HG02943 (cell line): Measurements from ENCODE around the gene SALL1.

Experiments used
- ATAC-seq: cut with Tn5 transposase; IDR thresholded peaks from one replicate; pipeline ENCODE4 v1.9.1; 2021; ENCODE audit warnings: mild to moderate bottlenecking, low read depth, moderate library complexity; ENCODE audit not compliant: unreplicated experiment

SALL1 gene

GRCh38 chr16:51150888-51151320 lies at the start of gene SALL1:
SALL1 (minus strand) TSS chr16:51151270; CDS start chr16:51151241, 29 bp downstream.
- ATAC-seq: no peak

GRCh38 chr16:51200793-51201192 lies 49.7 kb upstream of the SALL1 start:
- ATAC-seq: no peak

DNA sequence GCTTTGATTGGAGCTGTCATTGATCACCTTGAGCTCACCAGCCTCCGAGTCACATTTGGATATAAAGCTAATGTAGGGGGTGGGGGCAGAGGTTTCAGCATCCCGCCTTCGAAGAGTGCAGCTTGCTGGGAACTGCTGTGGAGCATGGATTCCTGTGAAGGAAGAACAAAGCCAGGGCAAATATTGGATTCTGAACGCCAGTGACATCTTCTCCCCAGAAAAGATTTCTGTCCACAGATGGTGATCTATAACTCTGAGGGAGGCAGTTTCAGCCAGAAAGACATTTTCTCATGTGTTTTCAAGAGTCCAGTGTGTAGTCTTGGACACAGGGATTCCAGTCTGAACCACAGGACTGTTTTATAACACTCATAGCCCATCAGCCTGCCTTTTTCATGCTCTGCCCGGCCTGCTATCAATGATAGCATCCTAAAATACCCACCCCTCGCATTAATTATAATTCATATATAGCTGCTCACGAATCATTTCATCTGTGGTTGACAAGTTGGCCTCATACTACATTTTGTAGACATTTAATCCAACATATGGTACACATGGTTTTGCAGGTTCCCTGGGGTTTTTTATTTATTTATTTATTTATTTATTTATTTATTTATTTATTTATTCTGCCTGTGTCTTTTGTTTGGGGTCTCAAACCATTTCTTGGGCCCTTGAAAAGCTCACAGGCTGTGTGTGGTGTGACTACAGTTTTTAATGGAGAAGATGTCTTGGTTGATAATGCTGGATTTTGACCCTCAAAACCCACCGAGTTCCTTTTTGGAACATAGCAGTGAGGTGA lies 47.1 kb upstream of the SALL1 start:
- ATAC-seq: no peak

- no peak for ATAC-seq
Measured at GRCh38 chr16:51193879-51194278, 42.8 kb upstream of the SALL1 start.

- no peak for ATAC-seq
Measured at GRCh38 chr16:51184702-51185433, 33.8 kb upstream of the SALL1 start.

- no peak for ATAC-seq
Measured at GRCh38 chr16:51181503-51181811, 30.4 kb upstream of the SALL1 start.

- no peak for ATAC-seq
Measured at GRCh38 chr16:51180719-51181502, 29.8 kb upstream of the SALL1 start.

DNA sequence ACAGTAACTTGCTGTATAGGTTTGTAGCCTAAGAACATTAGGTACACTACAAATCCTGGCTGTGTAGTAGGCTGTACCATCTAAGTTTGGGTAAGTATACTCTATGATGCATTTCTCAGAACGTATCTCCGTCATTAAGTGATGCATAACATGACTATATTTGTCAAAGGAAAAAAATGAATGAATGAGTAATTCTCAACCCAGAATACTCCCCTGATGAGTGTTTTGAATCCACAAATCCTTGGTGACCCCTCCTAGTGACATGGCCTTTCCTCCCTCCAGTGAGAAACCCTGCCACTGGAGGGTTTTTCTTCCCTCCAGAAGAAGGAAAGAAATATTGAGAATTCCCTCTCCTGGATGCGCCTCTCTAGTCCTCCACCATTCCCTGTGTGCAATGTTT lies 24.0 kb upstream of the SALL1 start:
- no peak for ATAC-seq

DNA sequence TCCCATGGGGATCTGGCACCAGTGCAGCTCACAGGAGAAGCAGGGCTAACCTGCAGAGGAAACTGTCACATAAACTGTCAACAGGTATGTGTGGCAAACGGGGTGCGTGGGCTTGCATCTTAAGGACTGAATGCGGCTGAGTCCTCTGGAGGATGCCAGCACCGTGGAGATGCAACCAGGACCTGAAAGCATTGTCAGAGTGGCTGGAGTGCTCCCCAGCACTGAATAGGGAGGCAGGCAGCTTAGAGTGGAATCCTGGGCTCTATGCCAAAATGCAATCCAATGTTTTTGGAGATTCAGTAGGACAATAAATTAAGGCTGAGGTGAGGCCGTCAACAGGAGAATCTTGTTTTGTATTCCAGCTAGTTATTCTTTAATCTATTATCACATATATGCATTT lies 21.3 kb upstream of the SALL1 start:
- ATAC-seq: no peak

DNA sequence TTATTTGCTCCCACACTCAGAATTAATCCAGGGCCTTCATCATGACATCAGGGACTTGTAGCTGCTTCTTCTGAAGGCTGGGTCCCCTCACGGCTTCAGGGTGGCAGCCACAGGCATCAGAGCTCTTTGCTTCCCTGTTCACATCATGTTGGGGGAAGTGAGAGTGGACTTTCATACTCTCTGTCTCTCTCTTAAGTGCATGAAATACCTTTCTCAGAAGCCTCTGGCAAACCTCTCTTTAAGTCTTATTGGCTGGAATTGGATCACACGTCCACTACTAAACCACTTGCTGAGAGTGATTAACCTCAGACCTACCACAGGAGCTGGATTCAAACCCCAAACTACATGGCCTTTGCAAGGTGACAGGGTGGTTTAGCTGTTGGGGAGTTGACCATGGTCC lies 17.7 kb upstream of the SALL1 start:
- no peak for ATAC-seq

DNA sequence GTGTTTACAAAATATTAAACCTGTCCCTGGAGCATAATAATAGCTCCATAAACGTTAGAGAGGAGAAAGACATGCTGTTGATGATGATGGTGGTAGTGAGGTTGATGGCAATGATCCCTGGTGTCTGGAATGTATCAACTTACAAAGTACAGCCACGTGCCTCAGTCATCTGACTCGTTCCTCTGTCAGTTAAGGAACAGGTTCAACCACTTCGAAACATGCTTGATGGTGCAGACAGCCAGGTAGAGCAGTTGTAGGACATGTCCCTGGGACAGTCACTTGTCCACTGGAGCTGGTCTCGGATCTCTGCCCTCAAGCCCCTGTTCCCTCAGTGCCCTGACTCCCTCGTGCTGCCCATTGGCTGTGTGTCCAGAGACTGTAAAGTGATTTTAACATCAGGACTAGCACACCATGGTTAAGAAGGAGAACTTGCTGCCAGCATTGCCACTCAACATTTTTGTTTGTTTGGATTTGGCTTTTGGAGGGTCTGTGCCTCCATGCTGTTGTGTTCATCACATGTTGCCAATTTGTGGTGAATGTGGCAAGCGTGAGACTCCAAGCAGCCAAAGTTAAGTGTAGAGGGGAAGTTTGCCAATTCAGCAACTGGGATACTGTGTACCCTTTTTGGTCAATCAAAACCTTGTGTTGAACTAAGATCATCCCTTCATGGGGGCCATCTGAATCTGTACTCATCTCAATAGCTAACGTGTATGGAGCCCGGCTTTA lies 16.3 kb upstream of the SALL1 start:
- no peak for ATAC-seq

- no peak for ATAC-seq
Measured at GRCh38 chr16:51166541-51166940, 15.5 kb upstream of the SALL1 start.

DNA sequence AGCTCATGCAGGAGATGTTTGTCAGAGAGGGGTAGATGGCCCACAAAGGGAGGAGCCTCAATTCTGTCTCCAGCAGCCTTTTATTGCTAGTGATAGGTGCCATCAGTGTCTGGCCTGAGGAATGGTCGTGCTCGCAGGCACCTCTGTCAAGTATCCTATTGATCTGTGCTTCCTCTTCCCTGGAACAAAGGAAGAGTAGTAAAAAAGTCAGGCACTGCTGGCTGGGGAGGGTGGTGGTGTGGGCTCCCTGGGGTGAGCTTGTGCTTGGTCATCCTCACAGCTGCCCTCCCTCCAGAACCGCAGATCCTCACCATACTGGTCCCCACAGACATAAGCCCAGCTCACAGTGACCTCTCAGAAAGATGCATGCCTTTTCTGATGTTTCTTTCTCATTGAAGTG lies 15.0 kb upstream of the SALL1 start:
- ATAC-seq: no peak

DNA sequence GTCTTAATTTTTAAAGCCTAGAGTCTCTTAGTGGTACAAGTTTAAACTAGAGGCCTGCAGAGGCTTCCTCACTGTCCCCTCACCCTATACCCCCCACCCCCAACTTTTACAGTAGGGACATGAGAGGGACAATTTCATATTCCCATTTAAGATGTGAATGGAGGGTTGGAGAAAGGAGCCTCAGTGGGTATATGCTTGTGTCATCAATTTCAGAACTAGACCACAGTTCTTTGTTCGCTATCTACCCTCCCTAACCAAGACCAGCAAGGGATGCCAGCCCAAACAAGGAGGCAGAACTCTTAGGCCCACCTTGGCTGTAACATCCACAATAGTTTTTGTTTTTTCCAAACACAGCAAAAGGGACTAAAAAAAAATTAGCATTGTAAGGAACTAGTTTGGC lies 14.0 kb upstream of the SALL1 start:
- ATAC-seq: no peak

DNA sequence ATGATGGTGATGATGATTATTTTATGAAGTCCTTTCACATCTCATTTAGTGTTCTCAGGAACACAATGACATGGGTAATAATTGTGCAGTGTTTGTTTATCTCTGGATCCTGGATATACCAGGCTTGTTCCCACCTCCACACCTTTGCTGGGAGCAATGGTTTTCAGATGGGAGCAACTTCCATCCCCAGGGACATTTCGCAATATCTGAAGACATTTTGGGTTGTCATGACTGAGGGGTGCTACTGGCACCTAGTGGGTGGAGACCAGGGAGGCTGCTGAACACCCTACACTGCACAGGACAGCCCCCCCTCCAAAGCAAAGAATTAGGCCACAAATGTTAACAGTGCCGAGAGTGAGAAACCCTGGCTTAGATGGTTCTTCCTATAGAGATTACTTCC lies 13.5 kb upstream of the SALL1 start:
- no peak for ATAC-seq

GRCh38 chr16:51163894-51164566 lies 13.0 kb upstream of the SALL1 start:
- ATAC-seq: no peak

- ATAC-seq: no peak
Measured at GRCh38 chr16:51163366-51163765, 12.3 kb upstream of the SALL1 start.

DNA sequence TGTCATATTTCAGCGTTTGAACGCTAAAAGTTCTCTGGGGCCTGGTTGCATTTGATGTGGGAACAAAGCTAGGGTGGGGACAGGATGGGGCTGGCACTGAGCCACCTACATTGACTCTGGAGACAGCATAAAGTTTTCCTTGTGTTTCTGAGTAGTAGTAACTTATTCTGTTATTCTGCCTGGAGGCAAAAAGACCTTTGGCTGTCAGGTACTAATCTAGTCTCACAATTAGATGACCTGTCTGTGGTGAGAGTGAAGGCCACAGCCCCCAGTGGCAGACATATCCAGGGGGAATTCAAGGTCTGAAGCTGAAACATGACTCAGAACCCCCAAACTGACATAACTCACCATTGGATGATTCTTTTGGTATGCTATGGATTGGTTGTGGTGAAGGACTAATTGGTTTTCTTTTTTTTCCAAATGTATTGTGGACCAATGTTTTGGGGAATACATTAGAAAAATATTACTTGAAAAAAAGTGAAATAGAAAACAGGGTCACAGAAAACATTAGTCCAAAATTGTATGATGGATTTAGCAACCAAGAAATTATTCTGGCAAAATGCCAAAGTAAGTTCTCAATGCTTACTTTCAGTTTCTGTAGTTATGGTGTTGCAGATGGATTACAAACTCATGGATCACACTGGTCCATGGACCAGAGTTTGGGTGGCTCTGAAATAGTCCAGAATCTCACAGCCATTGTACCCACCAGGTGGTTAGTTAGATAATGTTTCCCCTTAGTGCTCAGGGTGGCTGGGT lies 10.5 kb upstream of the SALL1 start:
- no peak for ATAC-seq

DNA sequence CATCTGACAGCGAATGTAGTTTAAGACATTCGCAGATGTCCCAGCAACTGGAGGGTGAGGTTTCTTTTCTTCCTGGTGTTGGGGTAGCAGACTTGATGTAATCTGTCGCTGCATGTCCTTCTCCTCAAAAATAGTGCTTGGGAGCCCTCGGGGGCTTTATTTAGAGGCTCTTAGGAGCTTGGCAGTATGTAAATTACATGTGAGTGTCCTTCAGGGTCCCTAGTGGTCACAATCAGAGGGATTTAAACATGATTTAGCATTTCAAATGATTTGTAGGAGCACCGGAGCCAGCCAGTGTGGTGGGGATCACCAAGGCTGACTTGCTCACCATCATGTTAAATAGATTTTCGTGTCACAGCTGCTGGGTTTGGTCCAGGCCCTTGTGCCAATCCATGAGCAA lies 8.8 kb upstream of the SALL1 start:
- no peak for ATAC-seq
